ENCODE measurements around the gene B3GAT3. TPM values are rescaled to one million over a fixed set of nuclear protein-coding genes. Genes with fewer than 3 reads are reported as not detected.
"Not testable (repeated sequence)": the region's sequence is repeated elsewhere in the genome, so short reads cannot be mapped to it uniquely, and the experiment has no call there.

Gene B3GAT3
- total RNA-seq, 2 experiments from 2014 or later, result 72.5 to 77.8 TPM

GRCh38 chr11:62599069-62599696 lies 22.6 kb downstream of the B3GAT3 start:
- ChIA-PET POLR2A (interaction anchor here (0.7 to 3.2 kb wide), 5 partner anchors 7 to 256 kb away, joined by 4 to 44 read pairs (median 7); partner anchors contain the start of gene TUT1), CTCF (interaction anchor here (0.9 to 3.0 kb wide), 4 partner anchors 8 to 95 kb away, joined by 3 to 28 read pairs (median 4); partner anchors contain the start of genes C11orf98, CSKMT and TUT1)

GRCh38 chr11:62595124-62595523 lies 26.7 kb downstream of the B3GAT3 start:
- CTCF ChIA-PET, result interaction anchor here (2.4 kb wide), 1 partner anchor 17 kb away, joined by 8 read pairs; the partner anchor contains the start of gene EML3

GRCh38 chr11:62593434-62594044 lies 28.2 kb downstream of the B3GAT3 start:
- CTCF ChIA-PET, result interaction anchor here (0.6 to 3.5 kb wide), 17 partner anchors 8 to 239 kb away, joined by 3 to 46 read pairs (median 3); partner anchors contain the start of genes EML3, MTA2, ROM1 and TEX54

More at GRCh38 chr11:62595124-62595523, 26.7 kb downstream of the B3GAT3 start:
- POLR2A ChIA-PET, result interaction anchor here (0.8 kb wide), 1 partner anchor 262 kb away, joined by 5 read pairs; no protein-coding TSS in a partner anchor

GRCh38 chr11:62592989-62593421 lies 28.8 kb downstream of the B3GAT3 start:
- ChIA-PET CTCF (interaction anchor here (0.6 to 3.5 kb wide), 14 partner anchors 8 to 240 kb away, joined by 3 to 46 read pairs (median 3); partner anchors contain the start of genes EML3, MTA2, ROM1 and TEX54), POLR2A (interaction anchor here (0.6 to 3.2 kb wide), 8 partner anchors 8 to 176 kb away, joined by 3 to 44 read pairs (median 18); partner anchors contain the start of genes B3GAT3, C11orf98, CSKMT and EEF1G)

More at GRCh38 chr11:62593434-62594044, 28.2 kb downstream of the B3GAT3 start:
- POLR2A ChIA-PET, result interaction anchor here (0.6 to 3.2 kb wide), 7 partner anchors 7 to 176 kb away, joined by 3 to 44 read pairs (median 8); partner anchors contain the start of genes B3GAT3, C11orf98, CSKMT and LBHD1

- POLR2A ChIA-PET, result interaction anchor here (0.6 to 3.2 kb wide), 23 partner anchors 8 to 264 kb away, joined by 3 to 44 read pairs (median 6); partner anchors contain the start of genes B3GAT3, C11orf98, CSKMT and EEF1G
- CTCF ChIA-PET, result interaction anchor here (0.5 to 3.5 kb wide), 26 partner anchors 9 to 240 kb away, joined by 3 to 46 read pairs (median 4); partner anchors contain the start of genes B3GAT3, C11orf98, CSKMT and EML3
These were observed 29.5 kb downstream of the B3GAT3 start for GRCh38 chr11:62592146-62592815.

- ChIA-PET POLR2A (interaction anchor here (0.6 to 3.2 kb wide), 26 partner anchors 9 to 265 kb away, joined by 3 to 44 read pairs (median 6); partner anchors contain the start of genes B3GAT3, C11orf98, CSKMT and EEF1G), CTCF (interaction anchor here (0.5 to 3.5 kb wide), 22 partner anchors 8 to 190 kb away, joined by 3 to 46 read pairs (median 4); partner anchors contain the start of genes B3GAT3, C11orf98, CSKMT and EML3)
These were observed 30.2 kb downstream of the B3GAT3 start, which contains the start of gene TUT1 for GRCh38 chr11:62591448-62592145. TSS of gene TUT1 (minus strand) at chr11:62591523. CDS start at chr11:62591485, 38 bp downstream.

- POLR2A ChIA-PET, result interaction anchor here (1.6 kb wide), 1 partner anchor 33 kb away, joined by 3 read pairs; the partner anchor contains the start of gene B3GAT3
- CTCF ChIA-PET, result interaction anchor here (1.2 to 3.5 kb wide), 3 partner anchors 12 to 164 kb away, joined by 3 to 13 read pairs (median 4); no protein-coding TSS in a partner anchor
These were observed 32.7 kb downstream of the B3GAT3 start for GRCh38 chr11:62588966-62589637.

- CTCF ChIA-PET, result not testable (repeated sequence)
- POLR2A ChIA-PET, result interaction anchor here (1.0 kb wide), 1 partner anchor 16 kb away, joined by 5 read pairs; the partner anchor contains the start of gene MTA2
These were observed 36.4 kb downstream of the B3GAT3 start for GRCh38 chr11:62585356-62585755.

- POLR2A ChIA-PET, CTCF ChIA-PET: not testable (repeated sequence)
These were observed 40.1 kb downstream of the B3GAT3 start for GRCh38 chr11:62581735-62582134.

- CTCF ChIA-PET, result interaction anchor here (1.0 kb wide), 1 partner anchor 187 kb away, joined by 4 read pairs; no protein-coding TSS in a partner anchor
- POLR2A ChIA-PET, result no interaction called here
These were observed 40.6 kb downstream of the B3GAT3 start for GRCh38 chr11:62580959-62581715.

- CTCF ChIA-PET, result no interaction called here
- POLR2A ChIA-PET, result no interaction called here
These were observed 42.5 kb downstream of the B3GAT3 start for GRCh38 chr11:62579252-62579651.

GRCh38 chr11:62578541-62578940 lies 43.2 kb downstream of the B3GAT3 start:
- ChIA-PET CTCF (no interaction called here), POLR2A (no interaction called here)

- CTCF ChIA-PET, result interaction anchor here (1.3 to 1.7 kb wide), 3 partner anchors 12 to 88 kb away, joined by 3 to 4 read pairs (median 4); partner anchors contain the start of genes C11orf98, CSKMT and TUT1
- POLR2A ChIA-PET, result interaction anchor here (0.5 to 0.7 kb wide), 2 partner anchors 13 to 1267 kb away, joined by 4 to 6 read pairs; no protein-coding TSS in a partner anchor
These were observed 44.6 kb downstream of the B3GAT3 start for GRCh38 chr11:62577046-62577714.

GRCh38 chr11:62575837-62576236 lies 45.9 kb downstream of the B3GAT3 start:
- POLR2A ChIA-PET, result no interaction called here
- CTCF ChIA-PET, result interaction anchor here (1.9 kb wide), 1 partner anchor 15 kb away, joined by 10 read pairs; the partner anchor contains the start of gene TUT1

- ChIA-PET POLR2A (interaction anchor here (0.7 to 3.0 kb wide), 3 partner anchors 17 to 90 kb away, joined by 4 to 33 read pairs (median 4); partner anchors contain the start of genes C11orf98, CSKMT, EML3 and ROM1), CTCF (interaction anchor here (1.0 to 1.9 kb wide), 3 partner anchors 16 to 38 kb away, joined by 4 to 10 read pairs (median 4); partner anchors contain the start of genes ROM1 and TUT1)
These were observed 46.6 kb downstream of the B3GAT3 start for GRCh38 chr11:62575156-62575555.
